Measurements from ENCODE around the gene WWOX. TPM values are rescaled to one million over a fixed set of nuclear protein-coding genes. Genes with fewer than 3 reads are reported as not detected.
A peak's percentile ranks its signal among the peaks of the same experiment; 100 is the strongest.

WWOX gene
- total and polyA plus RNA-seq, 2 of the 13 experiments (the other 11 are each of a cell fraction or from before 2014, with no cell fraction given) = 9.1 to 37.4 TPM

DNA sequence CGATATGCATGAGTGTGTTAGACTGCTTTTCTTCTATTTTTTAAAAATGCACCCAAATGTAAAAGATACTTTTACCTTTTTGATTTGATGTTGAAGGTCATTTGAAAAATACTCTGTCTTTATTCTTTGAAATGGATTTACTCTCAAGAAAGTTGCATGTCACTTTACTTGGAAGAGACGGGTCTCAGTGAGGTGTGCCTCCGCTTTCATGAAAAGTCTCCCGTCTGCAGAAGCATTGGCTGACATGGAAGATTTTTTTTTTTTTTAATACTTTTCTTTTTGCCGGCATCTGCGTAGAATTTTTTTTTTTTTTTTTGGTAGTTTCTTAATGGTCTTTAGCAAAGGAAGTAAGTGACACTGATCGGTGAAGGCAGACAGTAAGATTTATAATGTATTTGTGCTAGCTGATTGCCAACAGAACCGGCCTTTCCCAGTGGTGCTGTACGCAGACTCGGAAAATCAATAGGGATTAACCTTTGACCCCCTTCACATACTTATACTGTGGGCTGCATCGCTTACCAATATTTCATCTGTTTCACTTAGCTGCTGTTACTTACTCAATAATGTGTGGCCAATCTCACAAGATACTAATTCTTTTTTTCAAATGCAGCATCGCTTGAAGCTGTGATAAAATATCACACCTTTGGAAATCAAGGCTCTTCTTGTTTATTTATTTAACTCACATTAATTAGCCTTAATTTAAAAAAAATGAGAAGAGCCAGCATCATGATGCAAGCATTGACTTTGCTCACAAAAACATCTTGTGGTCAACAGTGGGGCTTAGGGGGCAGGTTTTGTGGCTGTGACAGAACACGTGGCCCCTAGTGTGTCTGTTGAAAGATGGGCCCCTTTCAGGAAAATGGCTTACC is 383.9 kb downstream of the WWOX start (continued):
- TF ChIP-seq, protein P1, sequence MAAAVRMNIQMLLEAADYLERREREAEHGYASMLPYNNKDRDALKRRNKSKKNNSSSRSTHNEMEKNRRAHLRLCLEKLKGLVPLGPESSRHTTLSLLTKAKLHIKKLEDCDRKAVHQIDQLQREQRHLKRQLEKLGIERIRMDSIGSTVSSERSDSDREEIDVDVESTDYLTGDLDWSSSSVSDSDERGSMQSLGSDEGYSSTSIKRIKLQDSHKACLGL (CRISPR knock-in tag; IDR thresholded peaks at IDR 0.05) = no peak
- no peak; the same call in 1 of the 2 replicates for TF ChIP-seq ZNF788 (CRISPR knock-in tag; IDR thresholded peaks at IDR 0.05; ENCODE audit: borderline replicate concordance)
- TF ChIP-seq, protein P2, sequence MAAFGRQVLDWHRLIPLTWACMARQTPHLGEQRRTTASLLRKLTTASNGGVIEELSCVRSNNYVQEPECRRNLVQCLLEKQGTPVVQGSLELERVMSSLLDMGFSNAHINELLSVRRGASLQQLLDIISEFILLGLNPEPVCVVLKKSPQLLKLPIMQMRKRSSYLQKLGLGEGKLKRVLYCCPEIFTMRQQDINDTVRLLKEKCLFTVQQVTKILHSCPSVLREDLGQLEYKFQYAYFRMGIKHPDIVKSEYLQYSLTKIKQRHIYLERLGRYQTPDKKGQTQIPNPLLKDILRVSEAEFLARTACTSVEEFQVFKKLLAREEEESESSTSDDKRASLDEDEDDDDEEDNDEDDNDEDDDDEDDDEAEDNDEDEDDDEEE (CRISPR knock-in tag; IDR thresholded peaks at IDR 0.05) = no peak
- TF ChIP-seq ZNF766 (CRISPR knock-in tag; IDR thresholded peaks at IDR 0.05; ENCODE audit: borderline replicate concordance) = no peak
- TF ChIP-seq ARID2 (CRISPR knock-in tag; IDR thresholded peaks at IDR 0.05; ENCODE audit: borderline replicate concordance) = no peak
- TF ChIP-seq, protein P3, sequence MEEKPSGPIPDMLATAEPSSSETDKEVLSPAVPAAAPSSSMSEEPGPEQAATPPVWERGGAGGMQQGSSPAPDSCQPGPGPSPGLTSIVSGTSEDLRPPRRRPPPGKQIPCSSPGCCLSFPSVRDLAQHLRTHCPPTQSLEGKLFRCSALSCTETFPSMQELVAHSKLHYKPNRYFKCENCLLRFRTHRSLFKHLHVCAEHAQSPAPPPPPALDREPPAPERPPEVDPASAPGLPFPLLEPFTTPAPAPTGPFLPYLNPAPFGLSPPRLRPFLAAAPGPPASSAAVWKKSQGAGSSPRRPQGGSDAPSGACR (CRISPR knock-in tag; IDR thresholded peaks at IDR 0.05) = no peak
- no peak for TF ChIP-seq ZFAT (CRISPR knock-in tag; conservative IDR thresholded peaks at IDR 0.05)
- no peak for TF ChIP-seq TMF1 (CRISPR knock-in tag; IDR thresholded peaks at IDR 0.05; ENCODE audit: low read depth)
- TF ChIP-seq, protein P4, sequence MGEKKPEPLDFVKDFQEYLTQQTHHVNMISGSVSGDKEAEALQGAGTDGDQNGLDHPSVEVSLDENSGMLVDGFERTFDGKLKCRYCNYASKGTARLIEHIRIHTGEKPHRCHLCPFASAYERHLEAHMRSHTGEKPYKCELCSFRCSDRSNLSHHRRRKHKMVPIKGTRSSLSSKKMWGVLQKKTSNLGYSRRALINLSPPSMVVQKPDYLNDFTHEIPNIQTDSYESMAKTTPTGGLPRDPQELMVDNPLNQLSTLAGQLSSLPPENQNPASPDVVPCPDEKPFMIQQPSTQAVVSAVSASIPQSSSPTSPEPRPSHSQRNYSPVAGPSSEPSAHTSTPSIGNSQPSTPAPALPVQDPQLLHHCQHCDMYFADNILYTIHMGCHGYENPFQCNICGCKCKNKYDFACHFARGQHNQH (CRISPR knock-in tag; IDR thresholded peaks at IDR 0.05) = 0 out of 2 replicates have a peak, but pooled peaks have one; percentile 56
- no peak for TF ChIP-seq PCBP2 (optimal IDR thresholded peaks at IDR 0.05; ENCODE audit: low read depth, low read length, poor library complexity, severe bottlenecking)
- TF ChIP-seq ZNF274 (CRISPR knock-in tag; IDR thresholded peaks at IDR 0.05) = no peak
- no peak for TF ChIP-seq LCORL (IDR thresholded peaks at IDR 0.05)
- peak; percentile 54; the same call in 1 of the 2 replicates for TF ChIP-seq LCORL (CRISPR knock-in tag; IDR thresholded peaks at IDR 0.05)
- no peak for TF ChIP-seq U2AF1 (optimal IDR thresholded peaks at IDR 0.05; ENCODE audit: low read depth, low read length)
- TF ChIP-seq, protein P5, sequence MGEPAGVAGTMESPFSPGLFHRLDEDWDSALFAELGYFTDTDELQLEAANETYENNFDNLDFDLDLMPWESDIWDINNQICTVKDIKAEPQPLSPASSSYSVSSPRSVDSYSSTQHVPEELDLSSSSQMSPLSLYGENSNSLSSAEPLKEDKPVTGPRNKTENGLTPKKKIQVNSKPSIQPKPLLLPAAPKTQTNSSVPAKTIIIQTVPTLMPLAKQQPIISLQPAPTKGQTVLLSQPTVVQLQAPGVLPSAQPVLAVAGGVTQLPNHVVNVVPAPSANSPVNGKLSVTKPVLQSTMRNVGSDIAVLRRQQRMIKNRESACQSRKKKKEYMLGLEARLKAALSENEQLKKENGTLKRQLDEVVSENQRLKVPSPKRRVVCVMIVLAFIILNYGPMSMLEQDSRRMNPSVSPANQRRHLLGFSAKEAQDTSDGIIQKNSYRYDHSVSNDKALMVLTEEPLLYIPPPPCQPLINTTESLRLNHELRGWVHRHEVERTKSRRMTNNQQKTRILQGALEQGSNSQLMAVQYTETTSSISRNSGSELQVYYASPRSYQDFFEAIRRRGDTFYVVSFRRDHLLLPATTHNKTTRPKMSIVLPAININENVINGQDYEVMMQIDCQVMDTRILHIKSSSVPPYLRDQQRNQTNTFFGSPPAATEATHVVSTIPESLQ (CRISPR knock-in tag; conservative IDR thresholded peaks at IDR 0.05) = no peak
- TF ChIP-seq, protein P6, sequence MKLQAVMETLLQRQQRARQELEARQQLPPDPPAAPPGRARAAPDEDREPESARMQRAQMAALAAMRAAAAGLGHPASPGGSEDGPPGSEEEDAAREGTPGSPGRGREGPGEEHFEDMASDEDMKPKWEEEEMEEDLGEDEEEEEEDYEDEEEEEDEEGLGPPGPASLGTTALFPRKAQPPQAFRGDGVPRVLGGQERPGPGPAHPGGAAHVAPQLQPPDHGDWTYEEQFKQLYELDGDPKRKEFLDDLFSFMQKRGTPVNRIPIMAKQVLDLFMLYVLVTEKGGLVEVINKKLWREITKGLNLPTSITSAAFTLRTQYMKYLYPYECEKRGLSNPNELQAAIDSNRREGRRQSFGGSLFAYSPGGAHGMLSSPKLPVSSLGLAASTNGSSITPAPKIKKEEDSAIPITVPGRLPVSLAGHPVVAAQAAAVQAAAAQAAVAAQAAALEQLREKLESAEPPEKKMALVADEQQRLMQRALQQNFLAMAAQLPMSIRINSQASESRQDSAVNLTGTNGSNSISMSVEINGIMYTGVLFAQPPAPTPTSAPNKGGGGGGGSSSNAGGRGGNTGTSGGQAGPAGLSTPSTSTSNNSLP (IDR thresholded peaks at IDR 0.05; ENCODE audit: low read depth, low read length) = peak; percentile 97
- TF ChIP-seq, protein P7, sequence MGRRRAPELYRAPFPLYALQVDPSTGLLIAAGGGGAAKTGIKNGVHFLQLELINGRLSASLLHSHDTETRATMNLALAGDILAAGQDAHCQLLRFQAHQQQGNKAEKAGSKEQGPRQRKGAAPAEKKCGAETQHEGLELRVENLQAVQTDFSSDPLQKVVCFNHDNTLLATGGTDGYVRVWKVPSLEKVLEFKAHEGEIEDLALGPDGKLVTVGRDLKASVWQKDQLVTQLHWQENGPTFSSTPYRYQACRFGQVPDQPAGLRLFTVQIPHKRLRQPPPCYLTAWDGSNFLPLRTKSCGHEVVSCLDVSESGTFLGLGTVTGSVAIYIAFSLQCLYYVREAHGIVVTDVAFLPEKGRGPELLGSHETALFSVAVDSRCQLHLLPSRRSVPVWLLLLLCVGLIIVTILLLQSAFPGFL (CRISPR knock-in tag; IDR thresholded peaks at IDR 0.05) = no peak
- no peak for TF ChIP-seq ATF7 (IDR thresholded peaks at IDR 0.05)
- no peak for TF ChIP-seq ATF7 (CRISPR knock-in tag; IDR thresholded peaks at IDR 0.05)
- TF ChIP-seq AHR (CRISPR knock-in tag; IDR thresholded peaks at IDR 0.05) = no peak
- no peak for TF ChIP-seq ZC3H4 (CRISPR knock-in tag; IDR thresholded peaks at IDR 0.05; ENCODE audit: borderline replicate concordance)
- peak; percentile 70 for TF ChIP-seq ZNF644 (CRISPR knock-in tag; IDR thresholded peaks at IDR 0.05; ENCODE audit: low read depth)
